ENCODE data around the gene TMEM114.

Gene TMEM114

DNA sequence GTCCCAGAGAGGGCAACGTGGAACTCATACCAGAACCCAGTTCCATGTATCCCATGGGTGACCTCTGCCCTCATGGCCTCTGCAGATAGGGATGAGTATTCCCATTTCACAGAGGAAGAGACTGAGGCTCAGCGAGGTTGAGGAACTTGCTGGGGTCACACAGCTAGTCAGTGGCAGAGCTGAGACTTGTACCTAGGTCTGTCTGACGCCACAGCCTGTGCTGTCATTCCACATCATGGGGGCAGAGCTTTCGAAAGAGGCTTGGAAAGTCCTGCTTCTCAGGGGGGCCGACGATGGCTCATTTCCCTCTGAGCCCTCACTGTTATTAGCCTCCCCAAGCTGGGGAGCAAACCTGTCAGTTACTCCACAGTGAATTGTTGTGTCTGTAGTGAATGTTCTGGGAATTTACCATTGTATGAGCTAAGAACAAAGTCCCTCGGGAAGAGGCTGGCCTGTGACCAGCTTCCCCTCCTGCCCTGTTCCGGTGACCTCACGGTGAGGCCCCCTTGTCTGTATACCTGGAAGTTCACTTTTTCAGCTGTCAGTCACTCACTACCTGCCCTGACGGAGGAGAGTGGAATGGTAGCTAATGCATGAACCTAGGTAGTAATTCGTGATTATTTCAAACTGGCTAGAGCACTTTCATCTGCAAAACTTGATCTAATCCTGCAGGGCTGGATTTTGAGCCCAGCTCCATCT is 40.1 kb upstream of the TMEM114 start:
- DNase-seq (ENCODE audit: low read depth): no peak
- TF ChIP-seq, protein P1, sequence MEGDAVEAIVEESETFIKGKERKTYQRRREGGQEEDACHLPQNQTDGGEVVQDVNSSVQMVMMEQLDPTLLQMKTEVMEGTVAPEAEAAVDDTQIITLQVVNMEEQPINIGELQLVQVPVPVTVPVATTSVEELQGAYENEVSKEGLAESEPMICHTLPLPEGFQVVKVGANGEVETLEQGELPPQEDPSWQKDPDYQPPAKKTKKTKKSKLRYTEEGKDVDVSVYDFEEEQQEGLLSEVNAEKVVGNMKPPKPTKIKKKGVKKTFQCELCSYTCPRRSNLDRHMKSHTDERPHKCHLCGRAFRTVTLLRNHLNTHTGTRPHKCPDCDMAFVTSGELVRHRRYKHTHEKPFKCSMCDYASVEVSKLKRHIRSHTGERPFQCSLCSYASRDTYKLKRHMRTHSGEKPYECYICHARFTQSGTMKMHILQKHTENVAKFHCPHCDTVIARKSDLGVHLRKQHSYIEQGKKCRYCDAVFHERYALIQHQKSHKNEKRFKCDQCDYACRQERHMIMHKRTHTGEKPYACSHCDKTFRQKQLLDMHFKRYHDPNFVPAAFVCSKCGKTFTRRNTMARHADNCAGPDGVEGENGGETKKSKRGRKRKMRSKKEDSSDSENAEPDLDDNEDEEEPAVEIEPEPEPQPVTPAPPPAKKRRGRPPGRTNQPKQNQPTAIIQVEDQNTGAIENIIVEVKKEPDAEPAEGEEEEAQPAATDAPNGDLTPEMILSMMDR (conservative IDR thresholded peaks at IDR 0.05; ENCODE audit: low read depth, low read length): no peak
- H3K4me3 ChIP-seq (ENCODE audit: low read depth, low read length): no peak overlapping the region

- H3K4me3 ChIP-seq (ENCODE audit: low read depth, low read length): no peak overlapping the region
- TF ChIP-seq, protein P1 (conservative IDR thresholded peaks at IDR 0.05; ENCODE audit: low read depth, low read length): no peak
- DNase-seq (ENCODE audit: low read depth): no peak
These were observed 38.8 kb upstream of the TMEM114 start for GRCh38 chr16:8628981-8629725.

GRCh38 chr16:8627456-8627855 is 37.1 kb upstream of the TMEM114 start:
- H3K4me3 ChIP-seq (ENCODE audit: low read depth, low read length): no peak overlapping the region
- no peak for DNase-seq (ENCODE audit: low read depth)
- TF ChIP-seq, protein P1 (conservative IDR thresholded peaks at IDR 0.05; ENCODE audit: low read depth, low read length): no peak

DNA sequence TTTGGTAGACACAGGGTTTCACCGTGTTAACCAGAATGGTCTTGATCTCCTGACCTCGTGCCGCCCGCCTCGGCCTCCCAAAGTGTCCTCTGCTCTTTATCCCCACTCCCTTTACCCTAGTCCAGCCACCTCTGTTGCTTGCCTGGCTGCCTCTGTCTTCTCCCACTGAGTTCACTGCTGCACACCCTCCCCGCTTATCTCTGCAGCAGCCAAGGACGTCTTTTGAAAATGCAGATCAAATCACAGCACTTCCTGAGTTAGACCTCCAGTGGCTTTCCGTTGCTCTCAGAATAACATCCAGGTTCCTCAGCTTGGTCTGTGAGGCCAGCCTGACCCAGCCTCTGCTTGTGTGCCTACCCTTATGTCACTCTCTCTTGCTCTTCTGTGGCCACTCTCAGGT is 36.6 kb upstream of the TMEM114 start:
- no peak for DNase-seq (ENCODE audit: low read depth)
- TF ChIP-seq, protein P1 (conservative IDR thresholded peaks at IDR 0.05; ENCODE audit: low read depth, low read length): no peak
- H3K4me3 ChIP-seq (ENCODE audit: low read depth, low read length): no peak overlapping the region

DNA sequence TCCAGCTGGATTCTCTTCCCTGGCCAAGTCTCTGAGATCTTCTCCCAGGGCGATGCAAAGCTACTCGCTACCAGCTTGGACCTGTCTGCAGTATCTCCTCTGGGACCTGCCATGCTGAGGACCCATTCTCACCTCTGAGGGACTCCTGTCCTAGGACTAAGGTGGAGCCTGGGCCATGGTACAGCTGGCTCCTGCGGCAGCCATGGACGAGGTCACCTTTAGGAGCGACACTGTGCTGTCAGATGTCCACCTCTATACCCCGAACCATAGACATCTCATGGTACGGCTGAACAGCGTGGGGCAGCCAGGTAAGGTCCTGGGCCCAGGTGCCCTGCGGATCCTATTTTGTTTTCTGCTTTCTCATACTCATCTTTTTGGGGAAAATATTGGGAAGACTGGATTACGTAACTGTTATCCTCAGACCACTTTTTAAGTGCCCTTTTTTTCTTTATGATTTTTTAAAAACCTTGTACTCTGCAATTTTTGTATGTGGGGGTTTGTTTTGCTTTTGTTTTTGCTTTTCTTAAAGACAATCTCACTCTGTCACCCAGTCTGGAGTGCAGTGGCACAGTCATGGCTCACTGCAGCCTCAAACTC is 35.3 kb upstream of the TMEM114 start:
- TF ChIP-seq, protein P1 (conservative IDR thresholded peaks at IDR 0.05; ENCODE audit: low read depth, low read length): no peak
- H3K4me3 ChIP-seq (ENCODE audit: low read depth, low read length): no peak overlapping the region
- DNase-seq (ENCODE audit: low read depth): no peak

DNA sequence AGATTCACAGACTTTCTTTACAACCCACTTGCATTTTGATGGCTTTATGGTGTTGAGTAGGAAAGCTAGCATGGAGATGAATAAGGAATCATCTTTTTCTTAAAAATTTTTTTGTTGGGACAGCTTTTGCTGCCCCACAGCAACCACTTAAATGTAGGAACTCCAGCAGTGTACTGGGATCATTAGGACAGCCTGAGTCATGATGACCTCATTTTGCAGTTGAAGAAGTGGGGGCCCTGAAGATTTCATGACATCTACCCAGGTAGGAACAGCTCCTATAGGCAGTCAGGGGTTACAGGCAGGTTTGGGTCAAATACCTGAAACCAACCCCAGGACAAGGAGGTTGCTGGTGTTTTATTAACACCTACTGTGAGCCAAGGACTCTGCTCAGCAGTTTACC is 33.3 kb upstream of the TMEM114 start:
- TF ChIP-seq, protein P1 (conservative IDR thresholded peaks at IDR 0.05; ENCODE audit: low read depth, low read length): no peak
- H3K4me3 ChIP-seq (ENCODE audit: low read depth, low read length): no peak overlapping the region
- peak; percentile 40 for DNase-seq (ENCODE audit: low read depth)

Data from choroid plexus epithelial cell (primary cell).